Iris pigment epithelial cell (primary cell): ENCODE results near the gene EGFLAM.

Source experiments
- DNase-seq: peaks from one replicate; pipeline ENCODE4 v3.0.0-alpha.2; 2011; ENCODE audit warnings: low read depth

Gene EGFLAM

DNA sequence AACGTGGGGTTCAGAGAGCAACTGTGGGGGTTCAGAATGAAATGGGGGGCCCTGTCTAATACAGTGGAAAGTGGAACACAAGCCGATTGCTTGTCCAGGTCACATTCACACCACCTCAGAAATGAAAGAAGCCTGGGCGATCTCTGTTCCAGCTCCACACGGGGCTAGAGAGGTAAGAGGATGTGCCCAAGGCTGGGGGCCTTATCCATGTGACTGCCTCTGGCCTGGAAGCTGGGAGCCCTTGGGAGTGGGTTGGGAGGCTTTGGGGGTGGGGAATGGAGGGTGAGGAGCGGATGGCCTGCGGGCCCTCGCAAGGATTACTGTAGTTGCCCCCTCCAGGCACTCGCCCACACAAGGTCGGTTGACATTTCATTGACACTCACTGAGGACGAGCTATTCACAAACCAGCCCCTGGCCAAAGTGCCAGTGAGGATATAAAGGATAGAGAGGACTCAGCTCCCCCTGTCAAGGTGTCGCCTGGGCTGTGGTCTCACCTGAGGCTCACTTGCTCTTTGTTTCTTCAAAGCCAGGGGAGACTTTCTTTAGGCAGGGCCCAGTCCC is 211.4 kb downstream of the EGFLAM start:
- DNase-seq: no peak

DNA sequence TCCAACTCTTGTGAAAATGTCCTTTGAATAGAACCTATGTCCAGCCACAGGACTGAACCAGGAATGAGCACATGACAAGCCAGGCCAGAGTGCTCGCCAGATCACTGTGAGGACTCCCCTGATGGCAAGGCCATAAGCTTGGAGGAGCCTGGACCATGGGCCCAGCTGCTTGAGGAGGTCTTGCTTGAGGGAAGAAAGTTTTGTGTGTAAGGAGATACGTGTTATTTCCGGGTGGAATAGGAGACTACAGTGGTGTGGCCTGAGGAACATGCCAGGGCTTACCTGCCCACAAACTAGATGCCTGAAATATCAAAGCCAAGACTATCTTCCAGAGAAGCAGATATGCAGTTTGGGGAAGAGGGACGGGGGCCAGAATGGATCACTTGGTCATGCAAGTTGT is 213.3 kb downstream of the EGFLAM start:
- DNase-seq: no peak

DNA sequence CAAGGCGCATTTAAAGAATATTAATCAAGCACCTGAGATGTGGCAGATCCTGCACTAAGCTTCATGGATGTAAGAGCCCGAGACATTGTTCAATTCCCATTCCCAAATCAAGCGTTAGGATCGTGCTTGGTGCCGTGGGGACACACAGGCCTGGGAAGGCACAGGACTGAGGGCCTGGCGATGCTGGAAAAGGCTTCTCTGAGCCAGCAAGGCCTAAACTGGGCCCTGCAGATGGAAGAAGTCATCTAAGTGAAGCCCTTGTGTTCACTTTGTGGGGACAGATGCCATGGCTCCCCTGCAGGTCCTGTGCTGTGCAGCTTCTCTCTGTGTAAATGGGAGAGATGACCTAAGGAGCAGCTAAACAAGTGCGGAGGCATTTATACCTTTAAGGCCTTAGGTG is 214.2 kb downstream of the EGFLAM start:
- no peak for DNase-seq

DNA sequence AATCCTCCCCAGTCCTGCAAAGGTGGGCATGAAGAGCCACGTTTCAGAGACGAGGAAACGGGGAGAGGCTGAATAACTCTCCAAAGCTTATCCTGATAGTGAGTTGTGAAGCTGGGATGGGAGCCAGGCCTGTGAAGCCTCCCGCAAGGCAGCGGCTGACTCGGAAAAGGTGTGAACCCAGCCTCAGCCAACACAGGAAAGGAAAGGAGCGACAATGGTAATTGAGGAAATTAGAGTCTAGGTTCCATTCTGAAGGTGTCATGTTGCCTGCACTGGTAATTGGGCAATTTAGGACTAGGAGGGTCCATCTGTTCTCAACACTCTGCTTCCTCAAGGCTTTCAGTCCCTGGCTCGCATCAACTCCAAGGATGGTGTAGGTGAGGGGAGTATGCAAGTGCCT is 214.6 kb downstream of the EGFLAM start:
- DNase-seq: no peak

GRCh38 chr5:38478166-38478565 is 219.8 kb downstream of the EGFLAM start:
- no peak for DNase-seq

- DNase-seq: no peak
Measured at GRCh38 chr5:38478878-38479277, 220.5 kb downstream of the EGFLAM start.

DNA sequence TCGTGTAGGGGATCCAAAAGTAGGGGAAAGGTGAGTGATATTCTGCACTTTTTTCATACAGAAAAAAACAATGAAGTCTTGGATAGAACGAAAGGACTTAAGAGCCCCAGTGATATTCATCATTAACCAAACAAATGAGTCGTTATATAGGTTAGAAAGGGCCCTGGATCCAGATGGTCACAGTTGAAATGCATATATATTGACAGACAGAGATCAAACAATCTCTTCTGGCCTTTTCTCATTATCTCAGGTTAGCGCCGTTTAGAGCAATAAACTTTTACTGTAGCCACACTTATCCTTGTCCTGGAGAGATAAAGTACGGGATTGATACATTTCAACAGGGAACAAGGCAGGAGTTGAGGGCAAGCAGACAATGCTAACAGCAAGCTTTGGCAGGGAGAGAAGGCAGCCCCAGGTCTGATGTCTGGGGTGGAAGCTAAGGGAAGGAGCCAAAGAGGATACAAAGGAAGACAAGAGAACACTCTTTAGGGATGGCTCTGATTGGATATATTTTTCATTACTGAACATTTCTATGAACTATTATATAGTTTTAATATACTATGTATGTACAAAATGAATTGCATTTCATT is 221.1 kb downstream of the EGFLAM start:
- DNase-seq: no peak

DNA sequence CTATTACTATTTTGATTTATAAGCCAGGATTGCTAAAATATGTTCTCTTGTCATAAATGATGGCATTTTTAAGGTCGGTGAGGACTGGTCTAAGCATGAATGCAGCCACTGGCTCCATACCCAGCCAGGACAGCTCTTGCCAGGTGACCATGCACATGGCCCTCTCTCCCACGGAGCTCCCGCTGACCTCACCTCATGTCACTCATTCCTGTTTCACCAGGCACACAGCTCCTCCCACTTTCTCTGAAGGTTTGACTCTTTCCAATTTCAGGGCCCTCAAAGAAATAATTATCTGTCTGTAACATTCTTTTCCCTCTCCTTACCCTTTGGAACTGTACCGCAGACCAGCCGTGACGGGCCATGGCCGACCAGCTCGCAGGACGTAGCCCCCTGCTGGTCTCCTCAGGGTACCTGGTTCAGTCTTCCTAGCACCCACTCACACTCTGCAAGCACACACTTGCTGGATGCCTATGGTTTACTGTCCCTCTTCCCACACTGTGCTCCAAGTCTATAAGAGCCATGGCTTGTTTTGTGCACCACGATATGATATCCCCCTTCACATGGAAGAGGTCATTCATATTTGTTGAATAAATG is 225.5 kb downstream of the EGFLAM start:
- DNase-seq: no peak

- DNase-seq: no peak
Measured at GRCh38 chr5:38494175-38494574, 235.8 kb downstream of the EGFLAM start.

GRCh38 chr5:38494763-38495162 is 236.4 kb downstream of the EGFLAM start:
- no peak for DNase-seq

DNA sequence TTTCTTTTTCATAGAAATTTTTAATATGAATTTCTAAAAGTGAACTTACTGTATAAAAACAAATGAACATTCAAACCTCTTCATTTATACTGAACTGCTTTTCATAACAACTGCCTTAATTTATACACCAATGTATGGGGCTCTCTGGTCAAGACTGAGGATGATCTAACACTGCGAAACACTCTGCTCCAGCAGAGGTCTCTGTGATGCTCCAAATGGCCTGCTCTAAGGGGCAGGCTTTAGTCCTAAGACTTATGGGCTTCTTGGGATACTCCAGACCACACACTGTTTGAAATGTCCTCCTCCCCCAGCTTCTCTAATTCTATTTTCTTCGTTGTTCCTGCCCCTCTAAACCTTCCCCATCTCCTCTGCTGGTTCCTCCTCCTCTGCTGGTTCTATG is 239.6 kb downstream of the EGFLAM start:
- peak; percentile 35 for DNase-seq

GRCh38 chr5:38500573-38501260 is 242.4 kb downstream of the EGFLAM start:
- peak; percentile 69 for DNase-seq

DNA sequence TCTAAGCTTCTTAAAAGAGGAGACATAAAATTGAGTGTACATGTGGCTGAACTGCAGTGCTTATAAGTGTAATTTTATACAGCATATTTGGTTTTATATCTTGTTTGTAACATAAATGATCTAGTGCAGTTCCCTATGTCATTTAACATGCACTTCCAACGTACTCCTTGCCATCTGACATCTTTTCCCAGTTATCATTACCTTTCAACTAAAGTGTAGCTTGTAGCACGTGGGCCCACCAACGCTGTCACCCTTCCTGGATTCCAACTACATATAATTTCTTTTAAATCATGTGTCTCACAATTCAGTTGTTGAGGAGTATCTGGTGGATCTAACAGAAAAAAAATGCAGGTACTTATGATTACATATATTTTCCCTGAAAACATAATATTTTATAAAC is 247.9 kb downstream of the EGFLAM start:
- DNase-seq: no peak

GRCh38 chr5:38509185-38509584 is 250.8 kb downstream of the EGFLAM start:
- DNase-seq: peak; percentile 80
